DMS53 treated with DMSO at 0.1 percent for 48 hours (cell line): ENCODE results near the gene EHD1.

Experiments used
- DNase-seq: peaks from one replicate; lab custom pipeline; 2025; ENCODE audit not compliant: unreplicated experiment; lab: John Stamatoyannopoulos, UW

The EHD1 gene

DNA sequence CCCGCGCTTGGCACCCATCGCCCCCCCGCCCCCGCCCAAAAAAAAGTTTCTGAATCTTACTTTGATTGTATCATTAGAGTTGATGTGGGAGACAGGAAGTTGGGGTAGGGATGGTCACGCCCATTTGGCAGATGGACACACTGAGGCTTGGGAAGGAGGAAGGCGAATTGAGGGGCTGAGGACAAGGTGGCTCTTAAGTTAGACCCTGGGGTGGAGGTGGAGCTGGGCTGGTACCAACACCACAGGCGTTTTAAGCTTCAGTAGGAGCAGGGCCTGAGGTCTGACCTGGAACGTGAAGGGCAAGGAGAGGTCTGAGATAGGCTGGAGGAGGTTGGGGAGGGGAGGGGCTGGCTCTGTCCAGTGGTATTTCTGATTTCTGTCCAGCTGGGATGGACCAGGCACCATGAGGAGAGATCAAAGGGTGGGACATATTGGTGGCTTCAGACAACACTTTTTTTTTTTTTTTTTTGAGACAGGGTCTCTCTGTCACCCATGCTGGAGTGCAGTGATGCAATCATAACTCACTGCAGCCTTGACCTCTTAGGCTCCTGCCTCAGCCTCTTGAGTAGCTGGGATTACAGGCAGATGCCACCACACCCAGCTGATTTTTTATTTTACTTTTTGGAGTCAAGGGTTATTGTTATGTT is 33.2 kb downstream of the EHD1 start:
- no peak for DNase-seq

DNA sequence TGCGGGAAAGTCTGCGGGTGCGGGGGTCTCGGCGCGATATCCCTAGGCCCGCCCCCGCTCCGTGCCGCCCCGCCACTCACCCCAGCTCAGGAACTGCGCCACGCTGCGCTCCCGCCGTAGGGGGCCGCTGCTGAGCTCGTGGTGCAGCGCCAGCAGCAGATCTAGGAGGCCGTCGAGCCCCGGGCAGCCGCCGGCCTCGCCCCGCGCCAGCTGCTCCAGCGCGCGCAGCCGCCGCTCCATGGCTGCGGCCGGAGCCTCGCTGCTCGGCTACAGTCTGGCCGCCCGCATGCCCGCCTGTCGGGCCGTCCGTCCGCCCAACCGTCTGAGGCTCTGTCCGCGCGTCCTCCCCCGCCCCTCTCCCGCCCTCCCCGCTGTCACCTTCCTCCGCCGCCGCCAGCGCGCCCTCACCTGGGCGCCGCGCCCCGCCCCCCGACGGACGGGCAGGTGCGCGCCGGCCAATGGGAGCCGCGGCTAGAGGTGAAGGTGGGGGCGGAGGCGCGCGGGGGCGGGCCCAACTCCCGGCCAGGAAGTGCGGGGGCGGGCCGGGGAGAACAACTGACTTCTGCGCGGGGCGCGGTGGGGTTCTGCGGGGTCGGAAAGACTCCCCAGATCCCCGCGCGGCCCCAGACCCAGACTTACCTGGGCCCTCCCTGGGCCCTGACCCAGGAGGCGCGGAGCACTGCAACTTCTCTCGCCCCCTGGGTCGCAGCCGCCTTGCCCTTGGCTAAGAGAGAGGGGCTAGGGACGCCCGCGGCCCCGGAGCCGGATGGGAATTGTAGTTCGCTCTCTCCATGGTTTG is 33.9 kb downstream of the EHD1 start, which contains the start of gene CDC42BPG:
Gene CDC42BPG (minus strand): TSS at position 324 of the 799 bp plus-strand sequence. CDS start 84 bp downstream, at position 240.
- DNase-seq, result peak; percentile 87

DNA sequence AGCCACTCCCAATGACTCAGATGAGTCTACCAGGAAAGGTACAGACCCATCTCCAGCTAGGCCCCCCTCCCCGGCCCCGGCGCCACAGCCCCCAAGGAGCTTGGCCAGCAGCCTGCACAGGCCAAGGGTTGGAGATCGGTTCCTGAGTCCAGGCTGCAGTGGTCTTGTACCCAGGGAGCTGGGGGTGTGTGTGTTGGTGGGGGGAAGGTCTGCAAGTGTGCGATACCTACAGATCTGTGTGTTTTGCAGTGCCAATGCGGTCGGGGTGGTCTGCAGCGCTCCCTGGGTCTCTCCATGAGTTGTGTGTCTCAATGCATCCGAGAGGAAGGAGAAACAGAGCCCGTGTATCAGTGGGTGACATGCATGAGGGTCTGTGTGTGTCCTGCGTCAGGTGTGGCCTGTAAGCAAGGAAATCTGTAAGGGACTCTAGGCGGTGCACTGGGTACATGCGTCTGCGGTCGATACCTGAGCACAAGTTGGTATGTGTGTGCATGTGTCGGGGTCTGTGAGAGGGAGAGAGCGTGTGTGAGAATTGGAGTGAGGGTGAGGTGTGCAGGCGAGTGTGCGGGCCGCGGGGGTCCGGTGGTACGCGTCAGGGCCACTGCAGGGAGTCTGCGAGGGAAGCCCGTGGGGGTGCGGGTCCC is 34.6 kb downstream of the EHD1 start:
- no peak for DNase-seq

DNA sequence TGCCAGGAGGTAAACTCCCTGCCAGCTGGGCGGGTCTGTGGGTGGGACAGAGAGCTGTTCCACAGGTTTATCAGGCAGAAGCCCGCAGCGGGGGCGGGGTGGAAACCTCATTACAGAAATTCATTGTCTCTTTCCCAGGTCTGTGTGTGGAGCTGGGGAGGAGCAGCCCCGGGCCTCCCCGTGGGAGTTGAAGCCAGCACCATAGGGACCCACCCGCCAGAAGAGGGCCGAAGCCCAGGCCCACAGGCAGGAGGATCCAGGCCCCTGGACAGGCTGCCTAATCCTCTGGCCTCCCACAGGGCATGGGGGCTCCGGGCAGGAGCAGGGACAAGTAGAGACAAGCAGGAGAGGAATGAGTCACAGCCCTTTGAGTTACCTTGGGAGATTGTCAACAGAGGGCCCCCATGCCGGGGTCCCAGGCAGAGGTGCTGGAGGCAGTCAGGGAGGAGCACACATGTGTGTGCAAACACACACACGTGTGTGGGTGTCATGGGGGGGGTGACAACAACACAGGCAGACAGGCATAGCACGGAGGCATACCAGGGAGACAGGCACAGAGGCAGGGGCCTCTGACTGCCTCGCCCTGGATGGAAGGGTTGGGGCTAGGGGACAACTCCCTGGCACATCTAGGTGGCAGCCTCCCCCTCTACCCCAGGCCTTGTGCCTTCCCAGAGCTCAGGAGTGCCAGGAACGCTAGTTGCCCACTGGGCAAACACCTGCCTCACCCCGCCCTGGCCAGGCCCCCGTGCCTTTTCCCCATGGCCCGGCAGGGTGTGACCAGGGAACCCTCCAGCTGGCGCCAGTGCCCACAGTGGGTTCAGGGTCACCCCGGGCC is 35.4 kb downstream of the EHD1 start:
- DNase-seq, result peak; percentile 28

DNA sequence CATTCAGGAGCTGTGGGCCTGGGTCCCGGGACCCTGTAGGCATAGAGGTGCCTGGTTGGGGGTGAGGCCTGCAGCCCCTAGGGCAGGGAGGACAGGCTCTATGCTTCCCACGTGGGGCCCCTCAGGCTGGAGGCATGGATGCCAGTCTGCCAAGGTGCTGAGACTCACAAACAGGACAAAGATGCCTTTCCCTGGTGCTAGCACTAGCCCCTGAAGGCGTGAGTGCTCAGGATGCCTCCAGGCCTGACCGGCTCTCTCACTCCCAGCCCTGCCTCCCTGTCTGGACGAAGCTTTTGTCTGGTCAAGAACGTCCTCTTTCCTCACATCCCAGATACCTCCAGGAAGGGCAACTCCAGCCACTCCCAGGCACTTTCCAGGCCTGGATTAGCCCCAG is 36.1 kb downstream of the EHD1 start:
- no peak for DNase-seq

DNA sequence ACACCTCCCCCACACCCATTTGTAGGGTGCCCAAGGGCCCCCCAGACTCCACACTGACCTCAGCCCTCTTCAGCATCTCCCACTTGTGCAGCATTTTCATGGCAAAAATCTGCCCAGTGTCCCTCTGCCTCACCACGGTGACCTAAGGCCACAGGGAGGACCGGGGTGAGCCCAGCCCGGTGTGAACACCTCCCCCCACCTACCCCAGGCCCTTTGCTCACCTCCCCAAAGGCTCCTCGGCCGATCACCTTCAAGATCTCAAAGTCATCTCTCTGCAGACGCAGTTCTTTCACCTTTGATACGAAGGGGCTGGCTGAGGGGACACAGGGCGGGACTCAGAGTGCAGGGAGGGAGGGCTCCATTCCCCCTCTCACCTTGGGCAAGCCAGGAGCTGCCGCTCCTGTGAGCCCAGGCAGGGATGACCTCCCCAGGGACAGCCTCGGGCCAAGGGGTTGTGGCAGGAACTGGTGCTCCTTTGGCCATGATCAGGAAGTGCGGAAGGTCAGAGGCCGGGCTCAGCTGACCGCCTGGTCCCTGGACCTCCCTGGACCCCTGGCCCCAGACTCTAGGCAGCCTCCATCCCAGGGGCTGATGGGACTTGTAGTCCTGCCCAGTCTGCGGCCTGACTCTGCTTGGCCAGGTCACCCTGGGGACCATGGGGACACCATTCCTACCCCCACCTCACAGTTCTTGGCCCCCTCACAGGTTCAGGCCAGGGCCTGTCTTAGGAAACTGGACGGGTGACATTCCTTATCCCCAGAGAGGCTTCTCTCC is 36.6 kb downstream of the EHD1 start:
- DNase-seq, result no peak

DNA sequence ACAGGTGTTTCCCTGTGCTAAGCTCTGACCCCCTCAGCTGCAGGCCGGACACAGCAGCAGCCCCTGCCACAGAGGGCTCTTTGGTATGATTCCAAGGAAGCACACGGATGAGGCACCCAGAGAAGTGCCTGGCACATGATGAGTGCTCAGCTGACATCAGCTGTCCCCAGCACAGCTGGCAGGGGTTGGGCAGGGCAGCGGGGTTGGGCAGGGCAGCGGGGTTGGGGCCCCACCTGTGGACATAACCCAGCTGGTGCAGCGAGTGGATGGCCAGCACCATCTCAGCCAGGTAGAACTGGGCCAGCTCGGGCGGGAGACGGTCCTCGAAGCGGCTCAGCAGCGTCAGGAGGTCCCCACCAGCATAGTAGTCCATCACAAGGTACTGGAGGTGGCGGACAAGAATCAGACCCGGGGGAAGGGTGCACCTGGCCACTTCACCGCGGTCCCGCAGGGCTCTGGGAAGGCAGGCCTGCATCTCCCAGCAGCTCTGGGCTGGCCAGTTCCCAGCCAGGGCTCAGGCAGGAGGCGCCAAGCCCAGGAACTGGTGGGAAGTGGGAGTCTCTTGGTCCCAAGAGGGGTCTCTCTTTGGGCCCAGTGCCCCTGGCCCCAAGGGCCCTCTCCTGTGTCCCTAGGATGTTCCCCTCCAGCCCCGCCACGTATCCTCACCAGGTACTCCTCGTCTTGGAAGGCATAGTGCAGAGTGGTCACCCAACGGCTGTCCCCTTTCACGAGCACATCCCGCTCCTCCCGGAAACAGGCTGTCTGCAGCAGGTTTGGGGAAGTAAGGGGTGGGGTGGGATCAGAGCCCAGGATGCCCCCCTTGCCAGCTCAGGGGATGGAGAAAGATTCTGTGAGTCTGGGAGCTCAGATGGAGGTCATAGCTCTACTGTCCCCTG is 38.3 kb downstream of the EHD1 start:
- no peak for DNase-seq

DNA sequence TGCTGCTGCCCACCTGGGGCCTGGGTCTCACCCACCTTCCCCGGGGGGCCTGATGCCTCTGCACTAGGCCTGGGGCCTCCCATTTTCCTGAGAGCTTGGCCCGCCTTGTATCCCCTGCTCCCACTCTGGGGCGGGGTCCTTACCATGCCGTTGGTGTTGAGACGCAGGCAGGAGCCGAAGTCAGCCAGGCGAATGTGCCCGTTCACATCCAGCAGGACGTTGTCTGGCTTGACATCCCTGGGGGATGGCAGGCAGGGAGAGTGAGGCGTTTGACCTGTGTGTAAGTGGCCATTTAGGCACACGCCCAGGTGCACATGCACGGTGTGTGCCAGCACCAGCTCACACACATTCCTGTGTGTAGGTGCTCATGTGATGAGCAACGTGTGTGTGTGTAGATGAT is 39.1 kb downstream of the EHD1 start:
- no peak for DNase-seq

DNA sequence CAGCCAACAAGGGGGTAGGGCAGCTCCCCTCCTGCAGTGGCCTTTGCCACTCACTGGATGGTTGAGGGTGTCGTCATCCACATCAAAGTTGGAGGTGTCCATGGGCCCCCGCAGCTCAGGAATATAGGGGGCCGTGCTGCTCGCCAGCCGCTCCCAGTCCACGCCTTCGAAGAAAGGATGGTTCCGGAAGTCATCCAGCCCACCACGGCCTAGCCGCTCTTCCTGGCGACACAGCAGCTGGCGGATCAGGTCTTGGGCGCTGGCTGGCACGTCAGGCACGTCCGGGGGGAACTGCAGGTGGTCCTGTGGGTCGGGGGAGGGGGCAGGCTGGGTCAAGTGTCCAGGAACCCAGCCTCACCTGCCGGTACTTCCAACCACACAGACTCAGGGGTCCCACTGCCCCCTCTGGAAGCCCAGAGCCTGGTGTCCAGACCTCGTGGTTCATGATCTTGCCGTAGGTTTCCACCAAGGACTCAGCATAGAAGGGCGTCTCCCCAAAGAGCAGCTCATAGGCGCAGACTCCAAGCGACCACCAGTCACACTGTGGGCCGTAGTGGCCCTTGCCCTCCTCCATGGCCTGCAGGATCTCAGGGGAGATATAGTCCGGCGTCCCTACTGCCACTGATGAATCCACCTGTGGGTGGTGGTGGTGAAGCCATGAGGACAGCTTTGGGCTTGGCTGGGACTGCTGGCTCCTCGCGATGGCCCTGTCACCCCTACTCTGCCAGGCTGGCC is 39.7 kb downstream of the EHD1 start:
- DNase-seq, result no peak

DNA sequence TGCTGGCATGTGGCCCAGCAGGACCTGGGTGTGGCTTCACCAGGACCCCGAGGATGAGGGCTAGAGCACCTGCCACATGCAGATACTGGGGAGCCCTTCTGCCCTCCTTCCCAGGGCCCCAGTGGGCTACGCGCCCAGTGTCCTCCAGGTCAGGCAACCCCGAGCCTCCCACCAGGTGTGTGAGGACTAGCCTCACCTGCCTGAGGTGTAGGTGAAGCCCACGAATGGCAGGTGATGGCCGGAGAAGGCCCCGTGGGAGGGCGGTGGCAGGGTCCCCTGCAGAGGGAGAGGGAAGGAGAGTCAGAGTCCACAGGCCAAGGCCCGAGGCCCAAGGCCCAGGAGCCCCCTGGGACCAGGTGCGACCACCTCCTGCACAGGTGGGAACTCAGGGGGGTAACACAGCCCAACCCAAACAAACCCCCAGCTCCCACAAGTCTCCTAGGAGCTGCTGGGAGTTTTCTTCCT is 40.5 kb downstream of the EHD1 start:
- no peak for DNase-seq

DNA sequence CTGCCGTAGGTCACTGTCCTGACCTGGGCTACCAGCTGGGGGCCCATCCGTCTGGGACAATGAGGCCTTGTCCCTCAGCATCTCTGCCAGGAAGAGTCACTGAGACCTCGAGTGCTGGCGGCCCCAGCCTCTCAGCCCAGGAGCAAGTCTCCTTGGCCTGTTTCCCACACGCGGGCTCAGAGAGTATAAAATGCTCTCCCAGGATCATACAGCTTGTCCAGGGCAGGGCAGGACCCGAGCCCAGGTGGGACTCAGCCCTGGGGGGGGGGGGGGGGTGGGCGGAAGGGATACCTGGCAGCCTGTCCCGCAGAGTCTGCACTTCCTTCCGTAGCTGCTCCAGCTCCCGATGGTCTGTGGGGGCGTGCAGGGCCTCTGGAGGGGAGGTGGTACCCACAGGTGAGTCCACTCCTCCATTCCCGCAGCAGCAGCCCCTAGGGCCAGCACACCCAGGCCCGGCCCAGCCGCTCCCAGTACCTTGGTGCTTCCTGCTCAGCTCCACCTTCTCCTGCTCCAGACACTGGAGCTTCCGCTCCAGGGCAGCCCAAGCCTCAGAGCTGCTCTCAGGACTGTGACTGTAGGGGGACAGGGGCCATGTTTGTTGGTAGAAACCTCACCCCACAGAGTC is 41.9 kb downstream of the EHD1 start:
- no peak for DNase-seq

DNA sequence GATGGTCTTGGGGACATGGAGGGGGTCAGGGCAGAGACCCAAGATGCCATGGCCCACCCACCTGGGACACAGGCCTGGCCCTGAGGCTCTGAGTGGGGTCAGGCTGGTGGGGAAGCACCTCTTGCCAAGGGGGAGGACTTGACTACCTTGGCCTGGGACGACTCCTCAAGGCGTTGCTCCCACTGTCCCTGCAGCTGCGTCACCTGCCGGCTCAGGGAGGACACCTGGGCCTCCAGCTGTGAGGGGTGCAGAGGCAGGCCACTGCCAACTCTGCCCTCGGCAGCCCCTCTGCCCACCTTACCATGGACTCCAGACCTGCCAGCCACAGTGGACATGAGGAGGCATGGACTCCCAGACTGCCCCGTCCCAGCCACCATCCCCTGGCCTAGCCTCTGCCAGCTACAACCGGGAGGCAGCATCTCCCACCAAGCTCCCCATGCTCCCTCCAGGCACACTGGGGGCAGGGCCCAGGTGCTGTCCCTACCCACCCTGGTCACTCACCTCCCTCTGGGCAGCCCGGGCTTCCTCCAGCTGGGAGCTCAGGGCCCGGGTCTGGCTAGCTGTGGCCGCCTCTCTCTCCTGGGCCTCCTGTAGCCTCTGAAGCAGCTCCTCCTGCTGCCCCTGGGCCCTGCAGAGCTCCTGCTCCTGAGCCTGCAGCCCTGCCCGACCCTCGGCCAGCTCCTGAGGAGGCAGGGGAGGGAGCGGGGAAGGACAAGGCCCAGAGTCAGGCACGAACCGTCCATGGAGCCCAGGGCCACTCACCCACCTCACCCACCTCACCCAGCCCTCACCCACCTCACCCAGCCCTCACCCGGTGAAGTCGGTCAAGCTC is 42.6 kb downstream of the EHD1 start:
- DNase-seq, result no peak

DNA sequence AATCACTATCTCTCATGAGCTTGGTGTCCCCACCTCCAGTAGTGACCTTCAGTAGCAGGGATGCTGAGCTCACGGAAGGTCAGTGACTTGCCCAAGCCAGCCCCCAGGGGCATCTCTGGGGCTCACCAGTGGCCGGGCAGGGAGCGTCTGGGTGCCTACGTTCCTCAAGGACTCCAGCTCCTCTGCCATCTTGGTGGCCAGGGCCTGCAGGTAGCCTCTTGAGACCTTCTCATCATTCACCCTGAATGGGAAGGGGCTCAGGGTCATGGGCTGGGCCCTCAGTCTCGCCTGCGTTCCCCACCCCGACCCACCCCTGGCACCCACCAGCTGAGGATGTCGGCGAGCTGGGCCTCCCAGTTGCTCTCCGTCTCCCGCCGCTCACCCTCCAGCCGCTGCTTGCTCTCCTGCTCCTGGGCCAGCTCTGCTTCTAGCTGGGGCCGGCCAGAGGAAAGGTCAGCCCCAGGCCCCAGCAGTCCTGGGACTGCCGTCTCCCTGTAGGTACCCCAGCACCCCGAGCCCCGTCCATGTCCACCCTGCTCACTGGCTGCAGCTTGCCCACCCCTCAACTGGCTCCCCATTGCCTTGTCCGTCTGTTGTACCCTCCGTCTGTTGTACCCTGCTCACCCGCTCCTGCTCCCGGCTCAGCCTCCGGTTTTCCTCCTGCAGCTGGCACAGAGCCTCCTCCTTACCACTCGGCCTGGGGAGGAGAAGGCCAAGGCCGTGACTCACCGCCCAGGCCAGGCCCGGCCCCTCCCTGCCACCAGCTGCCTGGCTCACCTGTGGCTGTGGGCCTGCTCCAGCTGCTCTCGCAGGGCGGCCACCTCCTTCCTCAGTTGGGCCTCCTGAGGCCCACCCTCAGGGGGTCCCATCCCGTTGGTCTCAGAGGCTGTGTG is 43.5 kb downstream of the EHD1 start:
- DNase-seq, result peak; percentile 51

DNA sequence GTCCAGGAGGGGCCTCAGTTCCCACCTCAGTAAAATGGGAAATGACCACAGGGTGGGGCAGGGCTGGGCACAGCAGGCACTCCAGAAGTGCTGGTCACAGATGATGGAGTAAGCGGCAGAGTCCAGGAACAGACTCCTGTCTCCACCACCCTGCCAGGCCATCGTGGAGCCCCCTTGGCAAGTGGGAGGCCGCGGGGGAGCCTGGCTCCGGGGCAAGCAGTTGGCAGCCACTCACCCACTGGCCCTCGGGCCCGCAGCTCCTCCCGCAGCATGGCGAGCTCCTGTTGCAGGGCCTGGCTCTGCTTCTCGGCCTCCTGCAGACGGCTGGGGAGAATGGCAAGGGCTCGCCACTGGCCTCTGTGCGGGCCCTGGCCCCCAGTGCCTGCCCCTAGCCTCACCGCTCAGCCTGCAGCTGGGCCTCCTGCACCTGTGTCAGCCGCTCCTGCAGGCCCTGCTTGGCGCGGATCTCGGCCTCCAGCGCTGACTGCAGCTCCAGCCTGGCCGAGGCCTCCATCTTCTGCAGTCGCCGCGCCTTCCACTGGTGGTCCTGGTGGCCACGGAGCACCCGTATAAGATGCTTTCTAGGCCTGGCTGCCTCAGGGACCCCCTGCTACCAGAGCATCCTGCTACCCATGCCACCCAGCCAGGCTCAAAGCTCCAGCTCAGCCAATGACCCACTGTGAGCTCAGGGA is 44.2 kb downstream of the EHD1 start:
- no peak for DNase-seq

DNA sequence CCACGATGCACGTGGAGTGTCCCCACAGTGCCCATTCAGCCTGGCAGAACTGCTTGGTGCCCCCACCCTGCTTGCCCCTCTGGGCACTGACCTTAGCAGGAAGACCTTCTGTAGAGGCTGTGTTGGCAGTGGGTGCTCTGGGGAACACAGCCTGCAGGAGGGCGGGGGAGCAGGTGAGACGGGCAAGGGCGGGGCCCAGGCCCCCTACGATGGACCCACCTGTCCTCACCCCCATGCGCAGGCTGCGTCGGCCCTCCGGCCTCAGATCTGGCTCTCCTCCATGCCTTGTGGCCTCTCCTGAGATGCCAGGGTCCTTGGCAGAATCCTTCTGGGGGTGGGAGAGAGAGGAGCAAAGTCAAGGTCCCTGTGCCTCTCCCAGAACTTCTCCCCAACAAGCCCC is 44.9 kb downstream of the EHD1 start:
- DNase-seq, result no peak

DNA sequence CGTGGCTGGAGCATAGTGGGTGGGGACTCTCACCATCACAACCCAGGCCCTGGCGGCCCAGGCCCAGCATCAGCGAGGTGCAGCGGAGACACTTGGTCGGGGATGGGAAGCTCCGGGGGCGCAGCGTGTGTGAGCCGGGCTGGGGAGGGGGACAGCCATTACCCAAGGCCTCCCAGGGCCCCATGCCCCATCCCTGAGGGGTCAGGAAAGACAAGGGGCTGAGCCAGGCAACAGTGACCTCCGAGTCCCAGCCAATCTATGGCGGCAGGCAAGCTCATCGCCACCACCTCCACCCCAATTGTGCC is 45.3 kb downstream of the EHD1 start:
- DNase-seq, result no peak
